Measurements from ENCODE around the gene SH3RF2. TPM values are rescaled to one million over a fixed set of nuclear protein-coding genes. Genes with fewer than 3 reads are reported as not detected.

SH3RF2 gene
- total and polyA plus RNA-seq, 9 donors: 0.30 to 6.5 (median 0.81) TPM

GRCh38 chr5:145918397-145918796 lies 18.0 kb upstream of the SH3RF2 start:
- no peak for DNase-seq
- H3K27ac ChIP-seq: no peak overlapping the region
- no peaks in the 10 kb centered on the region for H3K36me3 ChIP-seq
- intact Hi-C loops (cut with DNase I): no loop called here
- H3K4me3 ChIP-seq: no peak overlapping the region
- H3K27me3 ChIP-seq: no peaks in the 10 kb centered on the region
- no peaks in the 10 kb centered on the region for H3K9me3 ChIP-seq
- TF ChIP-seq POLR2A (IDR thresholded peaks at IDR 0.05) (no peak), EP300 (IDR thresholded peaks at IDR 0.05) (no peak), CTCF (IDR thresholded peaks at IDR 0.05) (no peak)
- no peaks in the 10 kb centered on the region for H3K4me1 ChIP-seq (ENCODE audit: insufficient read depth)
- WGBS, 3 donors: 38 to 72% (median 56%) methylated on average over 2 of the region's 2 CpGs

GRCh38 chr5:145919413-145919812 lies 17.0 kb upstream of the SH3RF2 start:
- intact Hi-C loops (cut with DNase I): no loop called here
- 79 to 82% (median 82%) methylated on average over 6 of the region's 6 CpGs for WGBS, 3 donors
- TF ChIP-seq CTCF (IDR thresholded peaks at IDR 0.05) (no peak), EP300 (IDR thresholded peaks at IDR 0.05) (no peak), POLR2A (IDR thresholded peaks at IDR 0.05) (no peak)

GRCh38 chr5:145920542-145921210 lies 15.7 kb upstream of the SH3RF2 start:
- intact Hi-C loops (cut with DNase I): no loop called here
- Histone ChIP-seq H3K4me1 (ENCODE audit: insufficient read depth) (no peaks in the 10 kb centered on the region), H3K27ac (no peak overlapping the region), H3K36me3 (no peaks in the 10 kb centered on the region), H3K4me3 (no peak overlapping the region), H3K9me3 (no peaks in the 10 kb centered on the region), H3K27me3 (no peaks in the 10 kb centered on the region)
- no peak for TF ChIP-seq EP300 (IDR thresholded peaks at IDR 0.05)
- TF ChIP-seq POLR2A (IDR thresholded peaks at IDR 0.05): no peak
- TF ChIP-seq CTCF (IDR thresholded peaks at IDR 0.05): no peak
- 73 to 84% (median 74%) methylated on average over 1 of the region's 1 CpG for WGBS, 3 donors
- DNase-seq: no peak

More at GRCh38 chr5:145919413-145919812, 17.0 kb upstream of the SH3RF2 start:
- H3K4me1 ChIP-seq (ENCODE audit: insufficient read depth): no peaks in the 10 kb centered on the region
- no peak overlapping the region for H3K4me3 ChIP-seq
- DNase-seq: no peak
- no peaks in the 10 kb centered on the region for H3K9me3 ChIP-seq
- no peaks in the 10 kb centered on the region for H3K36me3 ChIP-seq
- H3K27ac ChIP-seq: no peak overlapping the region
- H3K27me3 ChIP-seq: no peaks in the 10 kb centered on the region

GRCh38 chr5:145921211-145921610 lies 15.2 kb upstream of the SH3RF2 start:
- WGBS, 3 donors: 74 to 89% (median 83%) methylated on average over 2 of the region's 2 CpGs
- Histone ChIP-seq H3K36me3 (no peaks in the 10 kb centered on the region), H3K4me3 (no peak overlapping the region), H3K27me3 (no peaks in the 10 kb centered on the region), H3K4me1 (ENCODE audit: insufficient read depth) (no peaks in the 10 kb centered on the region), H3K27ac (no peak overlapping the region), H3K9me3 (no peaks in the 10 kb centered on the region)
- DNase-seq: no peak
- no peak for TF ChIP-seq CTCF (IDR thresholded peaks at IDR 0.05)
- TF ChIP-seq POLR2A (IDR thresholded peaks at IDR 0.05): no peak
- no peak for TF ChIP-seq EP300 (IDR thresholded peaks at IDR 0.05)
- intact Hi-C loops (cut with DNase I): no loop called here

All from ovary (tissue), 9 donors.